GM21825 (cell line): ENCODE measurements around the gene GH2.
"Not testable (repeated sequence)": the region's sequence is repeated elsewhere in the genome, so short reads cannot be mapped to it uniquely, and the experiment has no call there.

Source experiments
- ATAC-seq: cut with Tn5 transposase; IDR thresholded peaks from one replicate; pipeline ENCODE4 v1.9.1; 2021; ENCODE audit warnings: mild to moderate bottlenecking, moderate library complexity; ENCODE audit not compliant: unreplicated experiment

GH2 gene

GRCh38 chr17:63881935-63882601, at the start of gene GH2:
TSS of gene GH2 (minus strand) at chr17:63881944. CDS start at chr17:63881801, 143 bp downstream.
- ATAC-seq, result no peak

- peak; percentile 34 for ATAC-seq
These were observed 49.3 kb upstream of the GH2 start for GRCh38 chr17:63930951-63931575.

- ATAC-seq, result no peak
These were observed 48.4 kb upstream of the GH2 start for GRCh38 chr17:63929860-63930766.

GRCh38 chr17:63928966-63929695, 47.4 kb upstream of the GH2 start:
- ATAC-seq, result no peak

- no peak for ATAC-seq
These were observed 46.5 kb upstream of the GH2 start for GRCh38 chr17:63928172-63928666.

GRCh38 chr17:63927464-63928171, 45.9 kb upstream of the GH2 start:
- no peak for ATAC-seq

GRCh38 chr17:63926164-63926563, 44.4 kb upstream of the GH2 start:
- ATAC-seq, result no peak

GRCh38 chr17:63925615-63926014, 43.9 kb upstream of the GH2 start:
- no peak for ATAC-seq

GRCh38 chr17:63922402-63922801, 40.7 kb upstream of the GH2 start:
- ATAC-seq, result not testable (repeated sequence)

GRCh38 chr17:63920779-63921178, 39.0 kb upstream of the GH2 start:
- not testable (repeated sequence) for ATAC-seq

- not testable (repeated sequence) for ATAC-seq
These were observed 38.3 kb upstream of the GH2 start for GRCh38 chr17:63920050-63920449.

GRCh38 chr17:63919311-63919723, 37.6 kb upstream of the GH2 start:
- ATAC-seq, result peak; percentile 47

GRCh38 chr17:63918789-63919305, 37.1 kb upstream of the GH2 start, which contains the start of gene GH1:
TSS of gene GH1 (minus strand) at chr17:63918839. CDS start at chr17:63918776, 63 bp downstream.
- not testable (repeated sequence) for ATAC-seq

- no peak for ATAC-seq
These were observed 36.6 kb upstream of the GH2 start for GRCh38 chr17:63918305-63918704.

- ATAC-seq, result no peak
These were observed 35.9 kb upstream of the GH2 start for GRCh38 chr17:63917646-63918045.

- ATAC-seq, result not testable (repeated sequence)
These were observed 35.5 kb upstream of the GH2 start for GRCh38 chr17:63917206-63917605.

GRCh38 chr17:63916566-63917185, 34.9 kb upstream of the GH2 start:
- no peak for ATAC-seq

- not testable (repeated sequence) for ATAC-seq
These were observed 34.0 kb upstream of the GH2 start for GRCh38 chr17:63915753-63916152.

GRCh38 chr17:63914471-63914870, 32.7 kb upstream of the GH2 start:
- ATAC-seq, result no peak
